Hematopoietic multipotent progenitor cell treated with erythropoietin and hydrocortisone succinate and interleukin-3 and kit ligand, for 17 days (in vitro differentiated cells): Measurements from ENCODE around the gene RAD54L.
"Not testable (repeated sequence)": the region's sequence is repeated elsewhere in the genome, so short reads cannot be mapped to it uniquely, and the experiment has no call there.

Experiments
- DNase-seq: peaks from one replicate; pipeline ENCODE4 v3.0.0-alpha.2; 2015; ENCODE audit warnings: low spot score

RAD54L gene

DNA sequence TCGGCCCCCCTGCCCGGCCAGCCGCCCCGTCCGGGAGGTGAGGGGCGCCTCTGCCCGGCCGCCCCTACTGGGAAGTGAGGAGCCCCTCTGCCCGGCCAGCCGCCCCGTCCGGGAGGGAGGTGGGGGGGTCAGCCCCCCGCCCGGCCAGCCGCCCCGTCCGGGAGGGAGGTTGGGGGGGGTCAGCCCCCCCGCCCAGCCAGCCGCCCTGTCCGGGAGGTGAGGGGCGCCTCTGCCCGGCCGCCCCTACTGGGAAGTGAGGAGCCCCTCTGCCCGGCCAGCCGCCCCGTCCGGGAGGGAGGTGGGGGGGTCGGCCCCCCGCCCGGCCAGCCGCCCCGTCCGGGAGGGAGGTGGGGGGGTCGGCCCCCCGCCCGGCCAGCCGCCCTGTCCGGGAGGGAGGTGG is 5.8 kb upstream of the RAD54L start:
- DNase-seq, result not testable (repeated sequence)

GRCh38 chr1:46242918-46243317 is 4.6 kb upstream of the RAD54L start:
- no peak for DNase-seq

DNA sequence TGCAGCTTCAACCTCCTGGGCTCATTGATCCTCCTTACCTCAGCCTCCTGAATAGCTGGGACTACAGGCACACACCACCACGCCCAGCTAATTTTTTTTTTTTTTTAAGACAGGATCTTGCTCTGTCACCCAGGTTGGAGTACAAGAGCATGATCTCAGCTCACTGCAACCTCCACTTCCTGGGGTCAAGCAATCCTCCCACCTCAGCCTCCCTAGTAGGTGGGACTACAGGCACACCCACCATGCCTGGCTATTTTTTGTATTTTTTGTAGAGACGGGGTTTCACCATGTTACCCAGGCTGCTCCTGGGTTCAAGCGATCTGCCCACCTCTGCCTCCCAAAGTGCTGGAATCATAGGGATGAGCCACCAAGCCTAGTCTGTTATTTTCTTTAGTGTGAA is 3.7 kb upstream of the RAD54L start:
- not testable (repeated sequence) for DNase-seq

DNA sequence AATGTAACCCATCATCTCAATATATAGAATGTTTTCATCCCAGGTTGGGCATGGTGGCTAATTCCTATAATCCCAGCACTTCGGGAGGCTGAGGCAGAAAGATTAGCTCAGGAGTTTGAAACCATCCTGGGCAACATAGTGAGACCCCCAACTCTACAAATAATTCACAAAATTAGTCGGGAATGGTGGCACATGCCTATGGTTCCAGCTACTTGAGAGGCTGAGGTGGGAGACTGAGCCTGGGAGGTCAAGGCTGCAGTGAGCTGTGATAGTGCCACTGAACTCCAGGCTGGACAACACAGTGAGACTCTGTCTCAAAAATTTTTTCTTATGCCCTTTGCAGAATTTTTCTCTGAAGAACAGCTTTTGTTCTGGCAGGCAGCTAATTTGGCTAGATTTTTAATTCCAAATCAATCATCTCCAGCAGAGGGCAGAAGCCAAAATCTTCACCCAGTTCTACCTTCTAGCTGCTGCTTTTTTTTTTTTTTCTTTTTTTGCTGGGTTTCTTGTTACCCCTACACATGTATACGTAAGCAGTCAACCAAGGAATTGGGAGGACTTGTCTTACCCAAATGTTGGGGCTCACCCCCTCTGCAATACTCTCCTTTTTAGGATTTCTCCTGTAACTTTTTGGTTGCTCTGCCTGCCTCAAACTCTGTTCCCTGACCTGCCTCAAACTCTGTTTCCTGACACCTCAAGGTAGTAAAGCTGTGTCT is 2.7 kb upstream of the RAD54L start:
- peak; percentile 16 for DNase-seq

DNA sequence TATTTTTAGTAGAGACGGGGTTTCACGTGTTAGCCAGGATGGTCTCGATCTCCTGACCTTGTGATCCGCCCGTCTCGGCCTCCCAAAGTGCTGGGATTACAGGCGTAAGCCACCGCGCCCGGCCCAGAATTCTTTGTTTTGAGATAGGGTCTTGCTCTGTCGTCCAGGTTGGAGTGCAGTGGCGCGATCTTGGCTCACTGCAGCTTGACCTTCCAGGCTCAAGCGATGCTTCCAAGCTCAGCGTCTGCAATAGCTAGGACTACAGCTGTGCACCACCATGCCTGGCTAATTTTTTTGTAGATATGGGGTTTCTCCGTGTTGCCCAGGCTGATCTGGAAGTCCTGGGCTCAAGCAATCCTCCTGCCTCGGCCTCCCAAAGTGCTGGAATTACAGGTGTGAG is 1.4 kb upstream of the RAD54L start:
- DNase-seq, result not testable (repeated sequence)

DNA sequence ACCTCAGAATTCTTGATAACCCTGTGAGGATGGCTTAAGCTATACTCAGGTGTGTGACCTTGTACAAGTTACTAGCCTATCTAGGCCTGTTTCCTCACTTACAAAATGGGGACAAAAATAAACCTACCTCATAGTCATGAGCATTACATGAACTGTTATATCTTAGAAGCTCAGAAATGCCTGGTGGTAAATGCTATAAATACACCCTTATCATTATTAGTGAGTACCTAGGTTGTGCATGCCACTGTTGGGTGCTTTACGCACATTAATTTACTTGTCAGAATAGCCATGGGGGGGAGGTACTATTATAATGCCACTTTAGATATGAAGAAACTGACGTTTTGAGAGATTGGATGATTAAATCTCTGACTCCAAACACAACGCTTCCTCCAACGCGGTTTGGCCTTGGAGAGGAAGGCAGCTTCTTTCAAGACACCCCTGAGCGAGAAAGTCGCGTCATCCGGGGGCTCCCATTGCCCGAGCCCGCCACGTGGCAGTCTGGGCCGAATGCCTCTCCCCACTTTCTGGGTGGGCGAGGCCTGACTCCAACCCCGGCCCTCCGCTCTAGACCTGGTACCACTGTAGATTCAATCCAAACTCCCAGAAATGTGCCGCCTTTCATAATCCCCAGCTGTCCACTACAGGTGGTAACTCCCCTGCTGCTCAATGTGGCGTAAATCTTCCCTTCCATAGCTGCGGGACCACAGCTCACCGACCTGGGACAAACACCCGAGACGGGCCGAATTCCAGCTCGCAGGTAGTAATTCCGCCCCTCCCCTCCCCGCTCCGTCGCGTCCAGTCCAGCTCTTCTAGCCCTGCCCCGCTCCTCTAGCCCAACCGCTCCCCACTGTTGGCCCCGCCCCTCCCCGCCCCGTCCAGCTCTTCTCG is 771 bp upstream of the RAD54L start:
- no peak for DNase-seq

DNA sequence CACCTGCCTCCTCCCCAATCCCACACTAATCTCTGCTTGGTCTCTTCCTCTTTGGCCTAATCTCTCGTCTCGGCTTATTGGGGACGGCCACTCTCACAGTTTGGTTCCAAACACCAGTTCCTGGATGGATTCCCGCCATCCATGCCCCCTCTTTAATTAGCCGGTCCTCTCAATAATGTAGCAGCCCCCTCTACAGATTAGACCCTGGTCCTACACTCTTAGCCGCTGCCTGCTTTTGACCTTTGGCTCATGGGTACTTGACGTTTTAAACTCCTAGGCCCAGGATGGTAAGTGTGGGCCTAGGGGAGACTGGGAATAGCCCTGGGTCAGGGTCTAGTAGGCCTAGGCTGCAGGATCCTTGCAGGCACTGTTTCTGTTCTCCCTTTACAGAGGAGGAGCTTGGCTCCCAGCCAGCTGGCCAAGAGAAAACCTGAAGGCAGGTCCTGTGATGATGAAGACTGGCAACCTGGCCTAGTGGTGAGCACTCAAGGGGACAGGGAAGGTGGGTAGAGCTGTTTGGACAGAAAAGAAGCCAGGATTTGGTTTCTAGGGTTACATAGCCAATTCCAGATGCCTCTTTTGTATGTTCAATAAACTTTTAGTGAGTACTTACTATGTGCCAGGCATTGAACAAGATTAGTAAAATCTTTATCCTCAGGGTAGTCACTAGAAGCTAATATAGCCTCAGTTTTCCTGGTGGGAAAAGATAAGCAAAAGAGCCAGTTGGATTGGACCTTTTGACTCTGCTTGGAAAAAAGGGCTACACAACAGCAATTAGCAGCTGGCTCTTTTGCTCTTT is 758 bp downstream of the RAD54L start:
- peak; percentile 69 for DNase-seq

- no peak for DNase-seq
Measured at GRCh38 chr1:46254668-46255067, 7.1 kb downstream of the RAD54L start.

DNA sequence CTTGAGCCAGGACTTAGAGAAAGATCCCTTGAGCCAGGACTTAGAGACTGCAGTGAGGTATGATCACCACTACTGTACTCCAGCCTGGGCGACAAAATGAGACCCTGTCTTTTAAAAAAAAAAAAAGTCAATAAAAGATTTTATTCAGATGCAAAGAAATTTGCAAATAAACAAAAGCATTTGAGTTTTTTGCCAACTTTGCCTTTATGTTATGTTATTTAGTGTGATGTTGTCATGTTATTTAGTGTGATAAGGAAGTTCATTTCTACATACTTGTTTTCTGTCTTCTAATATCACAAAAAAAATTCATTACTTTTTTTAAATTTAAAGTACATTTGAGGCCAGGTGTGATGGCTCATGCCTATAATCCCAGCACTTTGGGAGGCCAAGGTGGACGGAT is 9.0 kb downstream of the RAD54L start:
- DNase-seq, result no peak

GRCh38 chr1:46262508-46262907 is 14.9 kb downstream of the RAD54L start:
- no peak for DNase-seq

DNA sequence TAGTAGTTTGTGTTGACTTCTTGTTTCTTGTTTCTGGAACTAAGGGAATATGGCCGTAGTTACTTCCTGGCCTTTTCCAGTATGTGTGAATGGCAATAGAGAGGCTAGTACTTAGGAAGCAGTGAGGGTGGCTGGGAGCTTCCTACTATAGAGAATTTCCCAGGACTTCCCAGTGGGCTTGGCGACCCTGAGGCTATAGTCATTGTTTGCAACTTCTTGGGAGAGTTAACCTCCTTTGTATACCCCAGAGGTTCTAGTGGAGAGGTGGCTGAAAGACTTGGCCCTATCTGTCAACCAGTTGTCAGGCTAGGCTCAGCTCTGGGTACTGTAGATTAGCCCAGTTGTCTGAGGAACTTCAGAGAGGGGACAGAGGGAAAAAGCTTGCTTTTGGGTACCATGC is 15.6 kb downstream of the RAD54L start:
- no peak for DNase-seq

DNA sequence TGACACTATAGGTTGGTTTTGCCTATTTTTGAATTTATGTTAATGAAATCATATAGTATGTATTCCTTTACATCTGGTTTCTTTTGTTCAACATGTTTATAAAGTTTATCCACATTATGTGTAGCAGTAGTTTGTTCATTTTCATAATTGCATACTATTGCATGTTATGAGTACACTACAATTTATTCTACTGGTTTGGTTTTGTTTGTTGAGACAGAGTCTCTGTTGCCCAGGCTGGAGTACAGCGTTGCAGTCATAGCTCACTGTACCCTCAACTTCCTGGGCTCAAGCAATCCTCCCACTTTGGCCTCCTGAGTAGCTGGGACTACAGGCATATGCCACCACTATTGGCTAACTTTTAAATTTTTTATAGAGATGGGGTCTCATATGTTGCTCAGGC is 21.0 kb downstream of the RAD54L start:
- DNase-seq, result no peak

- DNase-seq, result no peak
Measured at GRCh38 chr1:46274225-46275029, 26.9 kb downstream of the RAD54L start.

DNA sequence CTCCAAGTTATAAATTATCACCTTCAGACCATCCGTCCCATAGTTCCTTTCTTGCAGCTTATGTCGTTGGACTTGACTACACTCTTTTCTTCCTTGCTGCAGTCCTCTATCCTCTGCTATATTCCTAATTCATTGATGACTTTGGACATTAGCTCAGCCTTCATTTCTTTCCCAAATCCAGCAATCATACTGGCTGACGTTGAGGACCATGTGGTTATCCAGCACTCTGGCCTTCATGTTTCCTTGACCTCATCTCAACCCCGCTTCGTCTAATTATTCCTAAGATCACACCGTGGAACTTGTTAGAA is 27.4 kb downstream of the RAD54L start:
- DNase-seq, result no peak

- no peak for DNase-seq
Measured at GRCh38 chr1:46277658-46278373, 30.3 kb downstream of the RAD54L start.

DNA sequence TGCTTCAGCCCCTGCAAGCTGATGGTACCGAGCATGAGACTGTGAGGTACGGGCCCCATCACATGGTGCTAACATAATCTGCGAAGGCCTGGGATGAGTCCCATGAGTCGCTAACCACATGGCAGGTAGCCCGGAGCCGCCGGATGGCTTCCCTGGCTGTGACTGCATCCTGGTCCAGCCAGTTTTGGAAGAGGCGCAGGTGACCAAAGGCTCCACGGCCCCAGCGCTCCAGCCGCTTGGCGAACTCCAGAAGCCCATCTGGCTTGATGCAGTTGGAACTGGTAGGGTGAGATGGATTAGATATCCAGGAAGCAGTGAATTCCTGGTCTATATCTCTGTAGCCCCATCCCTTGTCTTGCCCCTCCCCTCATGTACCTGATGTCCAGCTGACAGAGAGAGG is 31.2 kb downstream of the RAD54L start:
- no peak for DNase-seq

DNA sequence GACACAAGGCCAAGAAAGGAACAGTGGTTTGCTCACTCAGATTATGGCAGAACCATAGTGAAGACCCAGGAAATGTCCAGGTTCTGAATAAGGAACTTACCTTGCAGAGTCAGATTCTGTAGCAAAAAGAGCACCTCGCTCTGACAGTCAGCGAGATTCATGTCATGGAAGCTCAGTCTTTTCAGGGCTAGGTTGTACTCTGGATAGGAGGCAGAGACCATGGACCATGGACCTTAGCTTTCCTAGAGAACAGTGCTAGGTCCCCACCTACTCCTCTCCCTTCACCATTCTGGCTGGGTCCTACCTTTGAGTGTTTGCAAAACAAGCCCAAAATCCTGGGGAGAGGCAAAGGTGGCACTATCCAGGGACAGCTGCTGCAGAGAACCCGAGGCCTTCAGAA is 32.5 kb downstream of the RAD54L start:
- no peak for DNase-seq

GRCh38 chr1:46281021-46281420 is 33.5 kb downstream of the RAD54L start:
- no peak for DNase-seq

GRCh38 chr1:46284058-46284457 is 36.5 kb downstream of the RAD54L start:
- DNase-seq, result no peak

DNA sequence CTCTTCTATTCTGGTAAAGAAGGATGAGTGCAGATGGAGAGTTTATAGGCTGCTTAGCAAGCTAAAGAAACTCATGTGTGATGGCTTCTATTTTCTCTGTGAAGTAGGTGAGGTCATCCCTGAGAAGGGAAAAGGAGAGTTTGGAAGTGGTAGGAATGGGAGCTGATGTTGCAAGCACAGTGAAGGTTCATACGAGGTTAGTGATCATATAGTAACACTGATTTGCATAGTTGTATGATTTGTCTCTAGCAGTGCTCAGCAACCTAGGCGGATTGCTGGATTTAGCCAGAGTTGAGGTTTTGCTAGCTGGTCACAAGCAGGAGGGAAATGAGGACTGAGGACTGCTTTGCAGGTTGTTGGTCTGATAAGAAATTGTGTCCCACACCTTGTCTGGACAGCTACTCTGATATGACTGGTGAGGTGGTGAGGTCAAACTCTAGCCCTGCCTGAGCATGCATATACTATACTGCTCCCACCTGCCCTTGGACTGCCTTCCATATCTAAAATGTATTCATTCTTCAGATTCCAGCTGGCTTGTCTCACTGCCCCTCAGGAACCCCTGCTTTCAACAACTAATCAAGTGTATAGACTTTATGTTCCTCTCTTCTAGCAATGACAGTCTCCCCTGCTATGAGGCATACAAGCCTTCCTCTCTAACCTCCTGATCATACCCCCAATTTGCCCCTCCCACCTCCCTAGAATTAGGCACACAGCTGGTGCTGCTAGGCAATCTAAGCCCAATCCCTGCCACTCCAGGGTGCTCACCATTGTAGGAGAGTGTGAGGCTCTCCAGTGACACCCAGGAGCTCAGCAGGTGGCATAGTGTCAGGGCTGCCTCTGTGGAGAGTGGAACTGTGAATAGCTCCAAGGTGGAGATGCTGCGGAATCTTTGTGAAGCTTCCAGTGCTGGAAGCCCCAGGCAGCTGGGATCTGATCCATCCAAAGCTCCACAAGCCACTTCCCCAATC is 37.3 kb downstream of the RAD54L start:
- DNase-seq, result no peak
